Prostate gland (tissue), 2 donors: ENCODE measurements around the gene ZCCHC2. TPM values are rescaled to one million over a fixed set of nuclear protein-coding genes. Genes with fewer than 3 reads are reported as not detected.

ENCODE experiments used
- DNase-seq: peaks from one replicate; pipeline ENCODE4 v3.0.0-alpha.2; 2019; ENCODE audit warnings: low spot score
- H3K27ac ChIP-seq, 2 donors: fragments of 200-600 bp; sonication (generic); 2 replicates each; pipeline ENCODE4 v1.5.1; 2017 to 2019
- H3K27me3 ChIP-seq: fragments of 200-600 bp; sonication (generic); replicated peaks from 2 replicates; pipeline ENCODE4 v1.5.1; 2019; ENCODE audit not compliant: insufficient read depth
- H3K36me3 ChIP-seq, 2 donors: fragments of 200-600 bp; sonication (generic); 1 replicate in 1 of 2; 2 replicates in 1 of 2; pipeline versions ENCODE4 v1.5.1 to v1.8.1; 2017 to 2019
- H3K4me1 ChIP-seq: fragments of 200-600 bp; sonication (generic); replicated peaks from 2 replicates; pipeline ENCODE4 v1.5.1; 2019
- H3K4me3 ChIP-seq, 2 donors: fragments of 200-600 bp; sonication (generic); 2 replicates each; pipeline ENCODE4 v1.5.1; 2017 to 2019
- H3K9me3 ChIP-seq: fragments of 200-600 bp; sonication (generic); 2 replicates; pipeline ENCODE4 v1.5.1; 2017
- CTCF ChIP-seq, 4 experiments: fragments of 200-600 bp in 2 of 4; fragments of 450-650 bp in 2 of 4; sonication (generic) in 2 of 4; IDR thresholded peaks; 1 replicate in 3 of 4; 2 replicates in 1 of 4; pipeline ENCODE4 v1.5.1; 2016 to 2019; ENCODE audit warnings: antibody characterized with exemption in 4 of 4, mild to moderate bottlenecking in 2 of 4, moderate library complexity in 2 of 4
- POLR2A ChIP-seq: fragments of 450-650 bp; IDR thresholded peaks from one replicate; pipeline ENCODE4 v1.6.1; 2016; ENCODE audit warnings: antibody characterized with exemption, mild to moderate bottlenecking
- POLR2AphosphoS5 ChIP-seq: sonication (generic); formaldehyde crosslinking; IDR thresholded peaks from one replicate; pipeline ENCODE4 v1.6.1; 2017; ENCODE audit warnings: antibody characterized with exemption
- WGBS: methylation state at CpG from one replicate; pipeline ENCODE4 v1.1.5; 2018; 5-methylcytosine and 5-hydroxymethylcytosine counted together
- intact Hi-C: fragments of 100-400 bp; cut with DNase I; formaldehyde crosslinking; loops from one replicate; pipeline ENCODE4 v1.14.2; 2022
- total RNA-seq, 2 donors: library from RNA; depleted of rRNA; stranded (reverse); fragments of >200 nt; gene quantifications; one replicate each; pipeline ENCODE4 v1.1.0, GENCODE V29; 2016

Gene ZCCHC2
- total RNA-seq, 2 donors from 2014 or later: 18.7 to 39.4 TPM

- H3K27ac ChIP-seq: peak overlapping the region; percentile 98
- no peak for TF ChIP-seq POLR2AphosphoS5
- no peak for TF ChIP-seq CTCF (IDR thresholded peaks at IDR 0.05)
- TF ChIP-seq POLR2A: no peak
- no peaks in the 10 kb centered on the region for H3K9me3 ChIP-seq
- H3K36me3 ChIP-seq: no peaks in the 10 kb centered on the region
- 23% methylated on average over 2 of the region's 2 CpGs for WGBS
- DNase-seq: no peak
- no peaks in the 10 kb centered on the region for H3K27me3 ChIP-seq
- intact Hi-C loops: loop anchor here (5.0 to 10.0 kb wide), 4 partner anchors 61 to 903 kb away; partner anchors contain the start of genes PIGN, RELCH and VPS4B
- H3K4me3 ChIP-seq: peak overlapping the region; percentile 84 to 85
- no peaks in the 10 kb centered on the region for H3K4me1 ChIP-seq
Observed at GRCh38 chr18:62521593-62521992, 1.2 kb upstream of the ZCCHC2 start.

DNA sequence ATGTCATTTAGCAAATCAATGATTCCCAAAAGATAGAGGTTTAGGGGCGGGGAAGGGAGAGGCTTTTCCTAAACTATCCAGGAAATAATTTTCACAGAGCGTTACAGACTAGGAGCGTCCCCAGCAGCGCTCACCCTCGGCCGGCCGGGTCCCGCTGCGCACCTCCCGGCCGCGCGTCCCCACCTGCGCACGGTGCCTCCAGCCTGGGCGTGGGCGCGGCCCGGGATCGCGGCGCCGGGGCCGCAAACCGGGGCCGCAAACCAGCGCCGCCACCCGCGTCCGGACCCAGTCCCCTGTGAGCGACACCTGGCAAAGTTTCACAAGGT lies 684 bp upstream of the ZCCHC2 start:
- intact Hi-C loops: loop anchor here (5.0 to 10.0 kb wide), 4 partner anchors 60 to 903 kb away; partner anchors contain the start of genes PIGN, RELCH and VPS4B
- Histone ChIP-seq H3K27me3 (no peaks in the 10 kb centered on the region), H3K9me3 (no peaks in the 10 kb centered on the region), H3K36me3 (no peaks in the 10 kb centered on the region), H3K27ac (peak overlapping the region; percentile 98), H3K4me3 (peak overlapping the region; percentile 84 to 85), H3K4me1 (no peaks in the 10 kb centered on the region)
- 1% methylated on average over 32 of the region's 32 CpGs for WGBS
- TF ChIP-seq CTCF (IDR thresholded peaks at IDR 0.05): no peak
- no peak for TF ChIP-seq POLR2A
- TF ChIP-seq POLR2AphosphoS5: no peak
- DNase-seq: no peak

DNA sequence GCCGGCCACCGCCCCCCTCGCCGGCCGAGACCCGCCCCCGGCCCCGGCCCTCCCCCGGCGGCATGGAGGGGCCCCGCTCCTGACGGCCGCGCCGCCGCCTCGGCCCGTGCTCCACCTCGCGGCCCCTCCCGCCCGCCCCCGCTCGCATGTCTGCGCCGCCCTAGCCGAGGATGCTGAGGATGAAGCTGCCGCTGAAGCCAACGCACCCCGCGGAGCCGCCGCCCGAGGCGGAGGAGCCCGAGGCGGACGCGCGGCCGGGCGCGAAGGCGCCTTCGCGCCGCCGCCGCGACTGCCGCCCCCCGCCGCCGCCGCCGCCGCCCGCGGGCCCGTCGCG lies 397 bp downstream of the ZCCHC2 start:
- Histone ChIP-seq H3K27me3 (no peaks in the 10 kb centered on the region), H3K4me1 (no peaks in the 10 kb centered on the region), H3K27ac (peak overlapping the region; percentile 98), H3K36me3 (no peaks in the 10 kb centered on the region), H3K9me3 (no peaks in the 10 kb centered on the region), H3K4me3 (peak overlapping the region; percentile 84 to 85)
- no peak for TF ChIP-seq CTCF (IDR thresholded peaks at IDR 0.05)
- intact Hi-C loops: loop anchor here (5.0 to 10.0 kb wide), 4 partner anchors 59 to 902 kb away; partner anchors contain the start of genes PIGN, RELCH and VPS4B
- no peak for DNase-seq
- WGBS: 3% methylated on average over 14 of the region's 62 CpGs

GRCh38 chr18:62523631-62524439 lies 1.0 kb downstream of the ZCCHC2 start:
- intact Hi-C loops: loop anchor here (5.0 to 10.0 kb wide), 4 partner anchors 58 to 901 kb away; partner anchors contain the start of genes PIGN, RELCH and VPS4B

More at GRCh38 chr18:62523631-62524439, 1.0 kb downstream of the ZCCHC2 start:
- TF ChIP-seq POLR2AphosphoS5 (no peak), POLR2A (no peak), CTCF (IDR thresholded peaks at IDR 0.05) (no peak)
- H3K27ac ChIP-seq: peak overlapping the region; percentile 98
- H3K4me1 ChIP-seq: no peaks in the 10 kb centered on the region
- peak overlapping the region; percentile 84 to 85 for H3K4me3 ChIP-seq
- peak; percentile 27 for DNase-seq
- no peaks in the 10 kb centered on the region for H3K9me3 ChIP-seq
- H3K36me3 ChIP-seq: no peaks in the 10 kb centered on the region
- H3K27me3 ChIP-seq: no peaks in the 10 kb centered on the region
- under 1% methylated on average over 73 of the region's 100 CpGs for WGBS
